GM12874 (cell line): Measurements from ENCODE around the gene ARHGAP44.

Experiments
- CTCF ChIP-seq: IDR thresholded peaks from 2 replicates; pipeline ENCODE4 v1.5.1; 2011; ENCODE audit warnings: low read depth, mild to moderate bottlenecking, control low read depth, low read length, moderate library complexity; ENCODE audit not compliant: insufficient read depth

Gene ARHGAP44

GRCh38 chr17:12899604-12900003 lies 110.3 kb downstream of the ARHGAP44 start:
- no peak for TF ChIP-seq CTCF

GRCh38 chr17:12900474-12900873 lies 111.2 kb downstream of the ARHGAP44 start:
- no peak for TF ChIP-seq CTCF

GRCh38 chr17:12902046-12902445 lies 112.7 kb downstream of the ARHGAP44 start:
- TF ChIP-seq CTCF, result no peak

- no peak for TF ChIP-seq CTCF
Observed at GRCh38 chr17:12907477-12907876, 118.2 kb downstream of the ARHGAP44 start.

- TF ChIP-seq CTCF, result no peak
Observed at GRCh38 chr17:12909046-12909445, 119.7 kb downstream of the ARHGAP44 start.

- TF ChIP-seq CTCF, result no peak
Observed at GRCh38 chr17:12909511-12909910, 120.2 kb downstream of the ARHGAP44 start.

GRCh38 chr17:12911239-12911638 lies 121.9 kb downstream of the ARHGAP44 start:
- TF ChIP-seq CTCF, result no peak

- no peak for TF ChIP-seq CTCF
Observed at GRCh38 chr17:12917399-12917798, 128.1 kb downstream of the ARHGAP44 start.
